EL (cell line): ENCODE measurements around the gene MAPKAPK2.

Experiments used
- DNase-seq: peaks from one replicate; pipeline ENCODE4 v3.0.0-alpha.2; 2016

MAPKAPK2 gene

DNA sequence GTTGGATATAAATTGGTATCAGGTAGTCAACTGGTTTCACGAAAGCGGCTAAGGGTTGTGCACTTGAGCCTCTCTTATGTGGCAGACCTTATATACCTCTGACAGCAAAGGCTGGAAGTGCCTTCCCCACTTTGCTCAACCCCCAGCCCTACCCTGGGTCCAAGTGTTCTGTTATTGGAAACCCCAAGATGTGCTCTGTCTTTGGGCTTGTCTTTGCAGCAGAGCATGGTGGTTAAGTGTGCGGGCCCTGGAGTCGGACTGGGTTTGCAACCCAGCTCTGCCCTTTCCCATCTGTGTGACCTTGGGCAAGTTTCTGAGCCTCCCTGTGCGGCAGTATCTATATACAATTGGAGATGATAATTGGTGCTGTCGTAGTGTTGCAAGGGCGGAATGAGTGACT lies 98.8 kb downstream of the MAPKAPK2 start:
- DNase-seq = no peak
